C4-2B (cell line): Measurements from ENCODE around the gene GRM7.

Experiments used
- H3K27ac ChIP-seq: fragments of 450-650 bp; 2 replicates; pipeline ENCODE4 v1.5.1; 2017
- ZFX ChIP-seq: fragments of 450-650 bp; IDR thresholded peaks from 2 replicates; pipeline ENCODE4 v1.6.1; 2017
- TF ChIP-seq, protein P1 (sequence below): fragments of 450-650 bp; conservative IDR thresholded peaks from 2 replicates; pipeline ENCODE4 v1.5.1; 2017; ENCODE audit warnings: mild to moderate bottlenecking

The GRM7 gene

DNA sequence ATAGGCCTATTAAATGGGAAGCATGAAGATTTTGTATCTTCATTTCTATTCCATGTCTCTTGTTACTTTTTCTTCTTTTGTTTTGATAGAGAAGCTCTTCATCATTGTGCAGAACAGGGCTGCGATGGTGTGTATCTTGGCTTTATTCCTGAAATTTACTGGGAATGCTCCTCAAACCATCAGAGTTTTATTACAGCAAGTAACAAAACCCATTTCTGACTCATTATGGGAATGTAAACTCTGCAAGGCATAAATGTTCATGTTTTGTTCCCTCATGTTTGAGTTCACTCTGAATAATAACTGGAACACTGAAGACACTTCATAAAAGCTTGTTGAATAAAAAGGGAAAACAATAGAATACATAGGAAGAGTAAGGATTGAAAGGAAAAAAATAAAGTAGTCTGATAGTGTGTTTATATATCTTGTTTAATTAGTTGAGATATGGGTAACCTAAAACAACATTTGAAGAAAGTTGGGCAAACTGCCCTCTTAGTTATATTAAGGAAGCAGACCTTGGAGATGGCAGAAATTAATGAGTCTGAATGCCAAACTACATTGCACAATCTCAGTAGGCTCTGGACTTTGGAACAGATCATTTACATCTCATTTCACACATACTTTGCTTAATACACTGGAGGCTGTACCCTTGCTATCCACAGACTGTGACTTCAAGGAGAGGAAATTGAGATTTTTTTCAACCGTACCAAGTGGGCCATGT lies 521.5 kb downstream of the GRM7 start:
- peak overlapping the region; percentile 70; the same call in 1 of the 2 replicates for H3K27ac ChIP-seq
- TF ChIP-seq ZFX = no peak
- TF ChIP-seq, protein P1, sequence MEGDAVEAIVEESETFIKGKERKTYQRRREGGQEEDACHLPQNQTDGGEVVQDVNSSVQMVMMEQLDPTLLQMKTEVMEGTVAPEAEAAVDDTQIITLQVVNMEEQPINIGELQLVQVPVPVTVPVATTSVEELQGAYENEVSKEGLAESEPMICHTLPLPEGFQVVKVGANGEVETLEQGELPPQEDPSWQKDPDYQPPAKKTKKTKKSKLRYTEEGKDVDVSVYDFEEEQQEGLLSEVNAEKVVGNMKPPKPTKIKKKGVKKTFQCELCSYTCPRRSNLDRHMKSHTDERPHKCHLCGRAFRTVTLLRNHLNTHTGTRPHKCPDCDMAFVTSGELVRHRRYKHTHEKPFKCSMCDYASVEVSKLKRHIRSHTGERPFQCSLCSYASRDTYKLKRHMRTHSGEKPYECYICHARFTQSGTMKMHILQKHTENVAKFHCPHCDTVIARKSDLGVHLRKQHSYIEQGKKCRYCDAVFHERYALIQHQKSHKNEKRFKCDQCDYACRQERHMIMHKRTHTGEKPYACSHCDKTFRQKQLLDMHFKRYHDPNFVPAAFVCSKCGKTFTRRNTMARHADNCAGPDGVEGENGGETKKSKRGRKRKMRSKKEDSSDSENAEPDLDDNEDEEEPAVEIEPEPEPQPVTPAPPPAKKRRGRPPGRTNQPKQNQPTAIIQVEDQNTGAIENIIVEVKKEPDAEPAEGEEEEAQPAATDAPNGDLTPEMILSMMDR = no peak

DNA sequence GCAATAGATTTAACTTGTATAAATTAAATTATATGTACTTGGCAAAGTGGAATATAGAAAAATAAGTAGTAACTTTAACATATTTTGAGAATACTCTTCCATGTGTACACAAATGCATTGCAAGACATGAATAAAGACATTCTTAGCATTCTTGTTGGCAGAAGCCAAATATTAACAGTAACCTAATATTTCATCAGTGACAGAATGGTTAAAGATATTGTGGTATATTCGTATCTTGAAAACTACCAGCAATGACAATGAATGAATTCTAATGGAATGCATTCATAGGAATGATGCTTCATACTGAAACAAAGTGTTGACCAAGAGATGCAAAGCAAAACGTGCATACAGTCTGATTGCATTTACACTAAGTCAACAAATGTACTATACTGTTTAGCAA lies 524.7 kb downstream of the GRM7 start:
- no peak overlapping the region for H3K27ac ChIP-seq
- no peak for TF ChIP-seq ZFX
- TF ChIP-seq, protein P1 = no peak

DNA sequence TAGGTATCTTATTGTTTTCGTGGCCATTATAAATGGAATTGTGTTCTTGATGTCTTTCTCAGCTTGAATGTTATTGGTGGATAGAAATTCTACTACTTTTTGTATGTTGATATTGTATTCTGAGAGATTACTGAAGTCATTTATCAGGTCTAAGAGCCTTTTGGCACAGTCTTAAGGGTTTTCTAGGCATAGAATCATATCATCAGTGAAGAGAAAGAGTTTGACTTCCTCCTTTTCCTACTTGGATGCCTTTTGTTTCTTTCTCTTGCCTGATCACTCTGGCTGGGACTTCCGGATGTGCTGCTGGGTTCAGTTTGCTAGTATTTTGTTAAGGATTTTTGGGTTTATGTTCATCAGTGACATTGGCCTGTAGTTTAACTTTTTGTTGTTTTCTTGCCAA lies 527.1 kb downstream of the GRM7 start:
- H3K27ac ChIP-seq = no peak overlapping the region
- no peak for TF ChIP-seq ZFX
- TF ChIP-seq, protein P1 = no peak

DNA sequence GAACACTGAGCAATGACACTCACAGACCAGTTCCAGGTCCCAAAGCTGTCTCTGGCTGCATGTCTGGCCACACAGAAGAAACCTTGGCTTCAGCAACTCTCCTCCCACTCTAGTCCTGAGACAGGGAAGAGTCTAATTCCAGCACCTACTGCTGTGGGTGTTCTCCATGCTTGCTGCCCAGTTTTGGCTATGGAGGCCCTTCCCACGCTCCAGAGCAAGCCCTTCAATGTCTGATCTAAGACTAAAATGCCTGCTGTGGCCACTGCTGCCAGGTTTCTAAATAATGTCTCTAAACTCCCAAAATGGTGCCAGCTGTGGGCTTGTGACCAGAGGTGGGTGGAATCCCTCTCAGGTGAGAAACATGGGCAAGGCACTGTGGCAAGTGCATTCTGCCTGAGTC lies 531.3 kb downstream of the GRM7 start:
- no peak for TF ChIP-seq ZFX
- TF ChIP-seq, protein P1 = no peak
- H3K27ac ChIP-seq = no peak overlapping the region

DNA sequence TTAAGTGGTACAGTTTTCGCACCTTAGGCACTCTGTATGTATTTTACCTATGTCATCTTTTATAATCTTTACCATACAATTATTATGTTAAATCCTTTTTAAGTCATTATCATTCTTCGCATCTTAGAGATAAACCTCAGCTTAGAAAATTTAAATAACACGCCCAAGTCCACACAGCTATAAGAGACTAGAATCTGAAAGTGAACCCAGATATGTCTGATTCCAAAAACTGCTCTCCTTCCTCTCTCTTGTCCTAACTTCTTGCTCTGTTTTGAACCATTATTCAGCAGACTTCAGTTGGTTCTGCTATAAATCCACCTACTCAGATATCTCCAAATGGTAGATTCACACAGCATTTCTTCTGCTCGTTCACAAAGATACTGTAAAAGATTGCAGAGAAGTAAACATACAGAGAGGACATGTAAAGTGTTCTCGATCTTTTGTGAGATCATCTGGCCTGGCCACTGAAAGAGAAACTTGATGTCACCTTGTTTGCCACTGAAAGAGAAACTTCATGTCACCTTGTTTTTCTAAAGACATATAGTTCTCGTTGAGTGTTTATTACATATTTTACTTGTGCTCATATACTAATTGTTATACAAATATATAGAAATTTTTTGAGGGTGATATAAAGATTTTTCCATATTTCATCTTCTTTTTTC lies 533.2 kb downstream of the GRM7 start:
- no peak for TF ChIP-seq ZFX
- TF ChIP-seq, protein P1 = no peak
- H3K27ac ChIP-seq = no peak overlapping the region

DNA sequence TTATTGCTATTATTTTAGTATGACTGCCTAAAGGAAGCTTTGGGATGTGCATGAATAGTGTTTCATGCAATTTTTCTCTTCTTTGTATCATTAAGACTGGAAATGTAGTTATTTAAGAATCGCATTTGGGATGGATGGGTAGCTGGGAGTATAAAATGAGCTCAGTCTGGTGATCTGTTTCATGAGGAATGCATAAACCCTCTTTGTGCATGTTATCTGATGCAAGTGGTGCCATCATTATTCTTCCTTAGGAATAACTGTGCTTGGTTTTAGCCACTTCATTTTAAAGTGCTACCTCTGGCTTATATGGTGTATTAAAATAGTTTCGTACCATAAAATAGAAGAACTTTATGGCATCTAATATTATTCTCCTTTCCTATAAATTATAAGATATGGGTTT lies 535.6 kb downstream of the GRM7 start:
- no peak overlapping the region for H3K27ac ChIP-seq
- TF ChIP-seq ZFX = no peak
- TF ChIP-seq, protein P1 = no peak

DNA sequence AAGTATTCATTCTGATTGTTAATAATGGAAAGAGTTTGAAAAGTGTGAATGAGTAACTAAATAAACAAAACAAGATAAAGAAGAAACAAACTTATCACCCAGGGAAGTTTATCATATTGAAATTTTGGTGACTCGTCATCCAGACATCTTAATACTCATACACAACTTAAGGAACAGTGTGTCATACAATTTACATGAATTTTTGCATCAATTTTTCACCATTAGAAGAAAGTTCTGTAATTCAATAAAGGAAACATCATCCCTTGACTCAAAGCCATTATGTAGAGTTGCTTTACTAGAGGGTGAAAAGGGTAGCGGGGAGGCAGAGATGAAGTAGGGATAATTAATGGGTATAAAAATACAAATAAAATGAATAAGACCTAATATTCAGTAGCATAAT lies 536.2 kb downstream of the GRM7 start:
- no peak overlapping the region for H3K27ac ChIP-seq
- no peak for TF ChIP-seq ZFX
- TF ChIP-seq, protein P1 = no peak
